GM23248 (cell line): ENCODE data around the gene KCTD16.

ENCODE experiments used
- EZH2 ChIP-seq: fragments of 200-600 bp; sonication (generic); IDR thresholded peaks from 2 replicates; pipeline ENCODE4 v1.6.1; 2018; ENCODE audit warnings: antibody characterized with exemption, mild to moderate bottlenecking; ENCODE audit not compliant: insufficient read depth, poor library complexity, severe bottlenecking
- EZH2phosphoT487 ChIP-seq: fragments of 200-600 bp; sonication (generic); IDR thresholded peaks from 2 replicates; pipeline ENCODE4 v1.6.1; 2018; ENCODE audit warnings: antibody characterized with exemption, moderate library complexity, mild to moderate bottlenecking, low read depth; ENCODE audit not compliant: insufficient read depth

DNA sequence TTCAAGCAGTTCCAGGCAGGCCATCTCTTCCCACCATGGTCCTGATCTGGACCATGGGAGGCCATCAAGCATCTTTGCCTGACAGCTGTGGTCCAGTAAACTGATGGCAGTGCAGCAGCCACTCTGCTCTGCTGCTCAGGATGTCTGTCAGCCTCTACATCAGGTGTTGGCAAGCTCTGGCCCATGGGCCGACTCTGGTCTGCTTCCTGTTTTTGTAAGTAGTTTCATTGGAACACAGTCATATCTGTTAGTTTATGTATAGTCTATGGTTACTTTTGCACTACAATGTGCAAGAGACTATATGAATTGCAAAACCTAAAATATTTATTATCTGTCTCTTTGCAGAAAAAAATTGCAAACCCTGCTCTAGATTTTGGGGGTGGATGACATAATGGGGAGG, 225.0 kb downstream of the KCTD16 start:
- TF ChIP-seq EZH2 (no peak), EZH2phosphoT487 (no peak)
